CD14-positive monocyte (primary cell): ENCODE measurements around the gene BTBD6. TPM values are rescaled to one million over a fixed set of nuclear protein-coding genes. Genes with fewer than 3 reads are reported as not detected.

Experiments
- DNase-seq, 3 donors: peaks; one replicate each; pipeline ENCODE4 v3.0.0-alpha.2; 2011 to 2022
- H2AFZ ChIP-seq: 2 replicates; pipeline ENCODE4 v1.6.0; 2012; ENCODE audit warnings: mild to moderate bottlenecking, low read depth, low read length, inconsistent platforms; ENCODE audit not compliant: insufficient read depth, poor library complexity, severe bottlenecking
- H3K27ac ChIP-seq, 2 donors: 1 replicate in 1 of 2; 2 replicates in 1 of 2; pipeline ENCODE4 v1.5.1; 2012 to 2013; ENCODE audit warnings: low read length in 2 of 2, control low read depth in 1 of 2, inconsistent platforms in 1 of 2, low read depth in 1 of 2, mild to moderate bottlenecking in 1 of 2
- H3K27me3 ChIP-seq, 2 donors: one replicate each; pipeline versions ENCODE4 v1.6.0 to v1.6.1; 2011 to 2013; ENCODE audit warnings: low read length in 2 of 2; ENCODE audit not compliant: control insufficient read depth in 2 of 2, insufficient read depth in 2 of 2
- H3K36me3 ChIP-seq, 2 donors: replicated peaks in 1 of 2; 1 replicate in 1 of 2; 2 replicates in 1 of 2; pipeline versions ENCODE4 v1.5.1 to v1.6.1; 2012 to 2013; ENCODE audit warnings: low read length in 2 of 2, control low read depth in 1 of 2, inconsistent platforms in 1 of 2, mild to moderate bottlenecking in 1 of 2; ENCODE audit not compliant: insufficient read depth in 2 of 2, control insufficient read depth in 1 of 2
- H3K4me1 ChIP-seq, 2 donors: 1 replicate in 1 of 2; 2 replicates in 1 of 2; pipeline versions ENCODE4 v1.5.1 to v1.6.1; 2012 to 2013; ENCODE audit warnings: low read length in 2 of 2, control low read depth in 1 of 2, inconsistent platforms in 1 of 2, mild to moderate bottlenecking in 1 of 2, moderate library complexity in 1 of 2; ENCODE audit not compliant: insufficient read depth in 2 of 2, control insufficient read depth in 1 of 2
- H3K4me2 ChIP-seq: replicated peaks from 2 replicates; pipeline ENCODE3; 2012; ENCODE audit warnings: low read length, moderate library complexity, mild to moderate bottlenecking; ENCODE audit not compliant: poor library complexity, severe bottlenecking; ENCODE audit errors: extremely low read depth
- H3K4me3 ChIP-seq, 3 experiments: fragments of 200-600 bp in 1 of 3; sonication (generic) in 1 of 3; replicated peaks in 1 of 3; 1 replicate in 2 of 3; 2 replicates in 1 of 3; pipeline ENCODE4 v1.5.1; 2011 to 2013; ENCODE audit warnings: low read length in 3 of 3, mild to moderate bottlenecking in 3 of 3, control low read depth in 2 of 3, low read depth in 2 of 3, inconsistent platforms in 1 of 3, moderate library complexity in 1 of 3
- H3K79me2 ChIP-seq: 2 replicates; pipeline ENCODE4 v1.6.0; 2012; ENCODE audit warnings: mild to moderate bottlenecking, control low read depth, inconsistent platforms, low read length, moderate library complexity; ENCODE audit not compliant: insufficient read depth
- H3K9ac ChIP-seq: 2 replicates; pipeline ENCODE4 v1.6.0; 2017; ENCODE audit warnings: low read length, mild to moderate bottlenecking; ENCODE audit not compliant: insufficient read depth, poor library complexity, severe bottlenecking
- H3K9me3 ChIP-seq, 2 donors: replicated peaks in 1 of 2; 1 replicate in 1 of 2; 2 replicates in 1 of 2; pipeline versions ENCODE4 v1.5.1 to v1.6.1; 2012 to 2013; ENCODE audit warnings: low read length in 2 of 2, control low read depth in 1 of 2; ENCODE audit not compliant: control insufficient read depth in 1 of 2, insufficient read depth in 1 of 2
- H4K20me1 ChIP-seq: 2 replicates; pipeline ENCODE4 v1.6.0; 2012; ENCODE audit warnings: mild to moderate bottlenecking, low read length, control low read depth, moderate library complexity; ENCODE audit not compliant: insufficient read depth
- H3K27ac Mint-ChIP-seq, 7 donors: one replicate each; pipeline ENCODE4 v1.8.0; 2020; ENCODE audit warnings: mild to moderate bottlenecking in 7 of 7, mixed read lengths in 7 of 7, moderate library complexity in 6 of 7, inconsistent platforms in 2 of 7
- H3K27me3 Mint-ChIP-seq, 3 donors: one replicate each; pipeline ENCODE4 v1.8.0; 2021 to 2022; ENCODE audit warnings: low read depth in 3 of 3, mild to moderate bottlenecking in 3 of 3, mixed read lengths in 3 of 3, moderate library complexity in 3 of 3, inconsistent platforms in 1 of 3
- H3K36me3 Mint-ChIP-seq, 2 donors: one replicate each; pipeline ENCODE4 v1.8.0; 2020; ENCODE audit warnings: mixed read lengths in 2 of 2, inconsistent platforms in 1 of 2, mild to moderate bottlenecking in 1 of 2
- H3K4me1 Mint-ChIP-seq: one replicate; pipeline ENCODE4 v1.8.0; 2020; ENCODE audit warnings: mild to moderate bottlenecking, mixed read lengths
- H3K4me3 Mint-ChIP-seq, 2 donors: one replicate each; pipeline ENCODE4 v1.8.0; 2020; ENCODE audit warnings: mild to moderate bottlenecking in 2 of 2, mixed read lengths in 2 of 2, moderate library complexity in 1 of 2
- H3K9me3 Mint-ChIP-seq, 7 donors: one replicate each; pipeline ENCODE4 v1.8.0; 2020 to 2022; ENCODE audit warnings: mixed read lengths in 7 of 7, mild to moderate bottlenecking in 6 of 7, moderate library complexity in 6 of 7, inconsistent platforms in 2 of 7
- WGBS: methylation state at CpG from one replicate; pipeline ENCODE4 v1.1.5; 2013; ENCODE audit warnings: missing lambda C conversion rate; ENCODE audit not compliant: insufficient coverage; 5-methylcytosine and 5-hydroxymethylcytosine counted together
- intact Hi-C, 2 donors: fragments of 100-400 bp; cut with micrococcal nuclease; formaldehyde crosslinking; loops; one replicate each; pipeline versions ENCODE4 v1.15.0 to v1.15.1; 2023
- polyA plus RNA-seq, 3 donors: library from polyadenylated mRNA; depleted of rRNA in 1 of 3; unstranded in 2 of 3; stranded (reverse) in 1 of 3; fragments of 300-500 nt in 2 of 3; fragments of >200 nt in 1 of 3; fragmentation: Illumina TruSeq in 2 of 3; gene quantifications; 1 replicate in 2 of 3; 2 replicates in 1 of 3; pipeline ENCODE4 v1.2.3, GENCODE V29; 2012 to 2021
- TF ChIP-seq, protein P1 (sequence below): fragments of 200-600 bp; IDR thresholded peaks from one replicate; pipeline ENCODE4 v1.8.0; 2022; ENCODE audit warnings: antibody characterized with exemption, mild to moderate bottlenecking

BTBD6 gene
- polyA plus RNA-seq, 3 donors = 1.3 to 24.4 (median 6.3) TPM

DNA sequence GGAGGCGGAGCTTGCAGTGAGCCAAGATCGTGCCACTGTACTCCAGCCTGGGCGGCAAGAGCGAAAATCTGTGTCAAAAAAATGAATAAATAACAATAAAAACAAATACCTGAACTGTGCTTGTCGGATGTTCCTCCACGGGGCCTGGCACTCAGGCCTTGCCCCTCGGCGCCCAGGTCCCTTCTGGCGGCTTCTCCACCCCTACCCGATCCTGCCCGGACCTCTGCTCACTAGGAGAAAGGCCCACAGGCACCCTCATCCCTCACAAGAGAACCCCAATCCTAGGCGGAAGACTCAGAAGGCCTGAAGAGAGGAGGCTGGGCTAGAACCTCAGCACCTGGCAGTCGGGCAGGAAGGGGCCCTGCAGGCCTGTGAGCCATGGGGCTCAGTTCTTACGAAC, 21.0 kb upstream of the BTBD6 start:
- peaks cover 42 to 61% of the 10 kb centered on the region in 2 donors for H3K36me3 Mint-ChIP-seq
- H3K27ac Mint-ChIP-seq = peak overlapping the region in 3 of 7 donors; percentile 26 to 33 (median 31)
- peaks cover 19 to 56% of the 10 kb centered on the region in 2 donors for H3K36me3 ChIP-seq

DNA sequence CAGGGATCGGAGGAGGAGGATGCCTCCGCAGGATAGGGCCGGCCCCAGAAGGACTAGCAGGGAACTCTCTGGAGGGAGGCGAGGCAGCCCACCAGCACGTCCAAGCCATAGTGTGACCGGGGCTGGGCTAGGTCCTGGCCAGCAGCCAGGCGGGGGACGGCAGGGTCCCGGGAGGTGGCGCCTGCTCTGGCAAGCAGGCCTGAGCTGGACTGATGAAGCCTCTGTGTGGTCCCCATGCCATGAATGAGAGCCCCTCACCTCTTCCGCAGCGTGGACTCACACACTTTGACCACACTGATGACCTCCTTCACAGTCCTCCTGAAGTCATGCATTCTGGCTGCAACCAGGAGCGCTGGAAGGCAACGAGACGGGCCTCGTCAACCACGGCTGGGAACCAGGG, 19.8 kb upstream of the BTBD6 start:
- Histone ChIP-seq H3K79me2 (no peaks in the 10 kb centered on the region), H3K9me3 (peaks cover 0 to 4% of the 10 kb centered on the region in 2 donors), H2AFZ (no peak overlapping the region), H3K4me1 (no peaks in the 10 kb centered on the region), H3K9ac (no peak overlapping the region), H4K20me1 (no peaks in the 10 kb centered on the region), H3K36me3 (peaks cover 14 to 45% of the 10 kb centered on the region in 2 donors), H3K27ac (no peak overlapping the region), H3K4me3 (no peak overlapping the region), H3K27me3 (no peaks in the 10 kb centered on the region), H3K4me2 (no peak overlapping the region)
- Mint-ChIP-seq H3K27ac (peak overlapping the region in 3 of 7 donors; percentile 43 to 63 (median 46)), H3K4me3 (no peak overlapping the region), H3K4me1 (peaks cover 7% of the 10 kb centered on the region), H3K27me3 (peaks cover 0 to 1% (median 0%) of the 10 kb centered on the region in 3 donors), H3K36me3 (peaks cover 33 to 49% of the 10 kb centered on the region in 2 donors), H3K9me3 (peaks cover 0 to 2% (median 0%) of the 10 kb centered on the region in 7 donors)
- DNase-seq = no peak
- 87% methylated on average over 14 of the region's 17 CpGs for WGBS
- intact Hi-C loops = no loop called here
- TF ChIP-seq, protein P1, sequence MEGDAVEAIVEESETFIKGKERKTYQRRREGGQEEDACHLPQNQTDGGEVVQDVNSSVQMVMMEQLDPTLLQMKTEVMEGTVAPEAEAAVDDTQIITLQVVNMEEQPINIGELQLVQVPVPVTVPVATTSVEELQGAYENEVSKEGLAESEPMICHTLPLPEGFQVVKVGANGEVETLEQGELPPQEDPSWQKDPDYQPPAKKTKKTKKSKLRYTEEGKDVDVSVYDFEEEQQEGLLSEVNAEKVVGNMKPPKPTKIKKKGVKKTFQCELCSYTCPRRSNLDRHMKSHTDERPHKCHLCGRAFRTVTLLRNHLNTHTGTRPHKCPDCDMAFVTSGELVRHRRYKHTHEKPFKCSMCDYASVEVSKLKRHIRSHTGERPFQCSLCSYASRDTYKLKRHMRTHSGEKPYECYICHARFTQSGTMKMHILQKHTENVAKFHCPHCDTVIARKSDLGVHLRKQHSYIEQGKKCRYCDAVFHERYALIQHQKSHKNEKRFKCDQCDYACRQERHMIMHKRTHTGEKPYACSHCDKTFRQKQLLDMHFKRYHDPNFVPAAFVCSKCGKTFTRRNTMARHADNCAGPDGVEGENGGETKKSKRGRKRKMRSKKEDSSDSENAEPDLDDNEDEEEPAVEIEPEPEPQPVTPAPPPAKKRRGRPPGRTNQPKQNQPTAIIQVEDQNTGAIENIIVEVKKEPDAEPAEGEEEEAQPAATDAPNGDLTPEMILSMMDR = no peak

More for the DNA sequence above, 21.0 kb upstream of the BTBD6 start:
- Histone ChIP-seq H3K4me2 (no peak overlapping the region), H3K9me3 (peaks cover 0 to 3% of the 10 kb centered on the region in 2 donors), H3K4me3 (no peak overlapping the region), H4K20me1 (no peaks in the 10 kb centered on the region), H3K27ac (no peak overlapping the region), H2AFZ (no peak overlapping the region), H3K4me1 (no peaks in the 10 kb centered on the region), H3K79me2 (no peaks in the 10 kb centered on the region), H3K27me3 (no peaks in the 10 kb centered on the region), H3K9ac (no peak overlapping the region)
- peaks cover 0 to 2% (median 0%) of the 10 kb centered on the region in 7 donors for H3K9me3 Mint-ChIP-seq
- H3K4me1 Mint-ChIP-seq = peaks cover 7% of the 10 kb centered on the region
- DNase-seq = no peak
- H3K4me3 Mint-ChIP-seq = no peak overlapping the region
- TF ChIP-seq, protein P1 = no peak
- H3K27me3 Mint-ChIP-seq = peaks cover 0 to 1% (median 0%) of the 10 kb centered on the region in 3 donors
- intact Hi-C loops = no loop called here
- WGBS = 100% methylated on average over 3 of the region's 14 CpGs
